Endothelial cell (in vitro differentiated cells): Measurements from ENCODE around the gene TNFAIP2. TPM values are rescaled to one million over a fixed set of nuclear protein-coding genes. Genes with fewer than 3 reads are reported as not detected.

Experiments used
- DNase-seq: peaks from one replicate; pipeline ENCODE4 v3.0.0; 2021; ENCODE audit warnings: low spot score
- H3K27ac Mint-ChIP-seq: one replicate; pipeline ENCODE4 v1.8.0; 2021; ENCODE audit warnings: mixed read lengths, inconsistent platforms; ENCODE audit not compliant: unreplicated experiment
- H3K27me3 Mint-ChIP-seq: one replicate; pipeline ENCODE4 v1.8.0; 2021; ENCODE audit warnings: mild to moderate bottlenecking, moderate library complexity, mixed read lengths, inconsistent platforms; ENCODE audit not compliant: unreplicated experiment
- H3K36me3 Mint-ChIP-seq: one replicate; pipeline ENCODE4 v1.8.0; 2021; ENCODE audit warnings: mild to moderate bottlenecking, low read depth, mixed read lengths, inconsistent platforms; ENCODE audit not compliant: unreplicated experiment
- H3K4me1 Mint-ChIP-seq: one replicate; pipeline ENCODE4 v1.8.0; 2021; ENCODE audit warnings: mild to moderate bottlenecking, mixed read lengths, inconsistent platforms; ENCODE audit not compliant: unreplicated experiment
- H3K4me3 Mint-ChIP-seq: one replicate; pipeline ENCODE4 v1.8.0; 2021; ENCODE audit warnings: mild to moderate bottlenecking, mixed read lengths, inconsistent platforms; ENCODE audit not compliant: unreplicated experiment
- H3K9me3 Mint-ChIP-seq: one replicate; pipeline ENCODE4 v1.8.0; 2021; ENCODE audit warnings: mixed read lengths, inconsistent platforms; ENCODE audit not compliant: unreplicated experiment
- CTCF ChIP-seq: fragments of 200-600 bp; sonication (generic); IDR thresholded peaks from one replicate; pipeline ENCODE4 v1.5.0; 2021; ENCODE audit warnings: antibody characterized with exemption; ENCODE audit not compliant: unreplicated experiment
- total RNA-seq: library from RNA; stranded (reverse); fragmentation: NEBNext Ultra II Directional; extraction: Animal tissue kit (Norgen Biotek cat#: 25700); gene quantifications from one replicate; pipeline ENCODE4 v1.2.1, GENCODE V29; 2021; ENCODE audit not compliant: unreplicated experiment

TNFAIP2 gene
- total RNA-seq, 1 donor from 2014 or later, result 163 TPM

- no peak for DNase-seq
- Mint-ChIP-seq H3K27ac (peak within 1 kb of the TSS; percentile 30), H3K4me1 (no peaks in the 10 kb centered on the region), H3K9me3 (no peaks in the 10 kb centered on the region), H3K4me3 (no peak within 1 kb of the TSS), H3K36me3 (no peaks in the 10 kb centered on the region), H3K27me3 (peaks cover 11% of the 10 kb centered on the region)
- TF ChIP-seq CTCF, result no peak
These were observed 28.7 kb upstream of the TNFAIP2 start, which contains the start of gene EXOC3L4 for GRCh38 chr14:103094406-103095209. Gene EXOC3L4 (plus strand): TSS chr14:103094725. CDS start chr14:103100220, 5,495 bp downstream.

- Mint-ChIP-seq H3K4me1 (no peaks in the 10 kb centered on the region), H3K27ac (peak overlapping the region; percentile 30), H3K36me3 (no peaks in the 10 kb centered on the region), H3K4me3 (no peak overlapping the region), H3K9me3 (no peaks in the 10 kb centered on the region), H3K27me3 (peaks cover 10% of the 10 kb centered on the region)
- DNase-seq, result no peak
- no peak for TF ChIP-seq CTCF
These were observed 28.0 kb upstream of the TNFAIP2 start for GRCh38 chr14:103095210-103095778.

- no peak overlapping the region for H3K27ac Mint-ChIP-seq
- no peaks in the 10 kb centered on the region for H3K36me3 Mint-ChIP-seq
- TF ChIP-seq CTCF, result no peak
- no peaks in the 10 kb centered on the region for H3K9me3 Mint-ChIP-seq
- no peaks in the 10 kb centered on the region for H3K4me1 Mint-ChIP-seq
- peaks cover 14% of the 10 kb centered on the region for H3K27me3 Mint-ChIP-seq
- H3K4me3 Mint-ChIP-seq, result no peak overlapping the region
- DNase-seq, result no peak
These were observed 26.9 kb upstream of the TNFAIP2 start for GRCh38 chr14:103096387-103096786.

- H3K27ac Mint-ChIP-seq, result no peak overlapping the region
- H3K4me3 Mint-ChIP-seq, result no peak overlapping the region
- DNase-seq, result no peak
These were observed 25.8 kb upstream of the TNFAIP2 start for GRCh38 chr14:103097244-103097993.

More at GRCh38 chr14:103097244-103097993, 25.8 kb upstream of the TNFAIP2 start:
- no peak for TF ChIP-seq CTCF
- Mint-ChIP-seq H3K27me3 (peaks cover 16% of the 10 kb centered on the region), H3K36me3 (no peaks in the 10 kb centered on the region), H3K4me1 (no peaks in the 10 kb centered on the region), H3K9me3 (no peaks in the 10 kb centered on the region)
